A549 (cell line): ENCODE data around the gene FBXL15.

Experiments used
- CHD2 ChIP-seq: fragments of 150-350 bp; IDR thresholded peaks from 2 replicates; pipeline ENCODE4 v1.6.1; 2014; ENCODE audit warnings: low read length; ENCODE audit not compliant: partially characterized antibody
- CTCF ChIP-seq: fragments of >200 bp; sonication (Bioruptor Twin); formaldehyde crosslinking; IDR thresholded peaks from 3 replicates; pipeline ENCODE4 v1.5.1; 2016
- E2F6 ChIP-seq: IDR thresholded peaks from 2 replicates; pipeline ENCODE4 v1.6.1; 2012; ENCODE audit warnings: low read depth, borderline replicate concordance
- HOXA7 ChIP-seq: fragments of 250-450 bp; sonication (Bioruptor Pico); IDR thresholded peaks from 2 replicates; pipeline ENCODE4 v1.5.0; 2020; ENCODE audit warnings: mild to moderate bottlenecking, moderate library complexity
- JUN ChIP-seq, 2 experiments: fragments of >200 bp; sonication (Bioruptor Twin); formaldehyde crosslinking; IDR thresholded peaks; 2 replicates in 1 of 2; 3 replicates in 1 of 2; pipeline ENCODE4 v1.6.1; 2016 to 2017
- MAX ChIP-seq: IDR thresholded peaks from 2 replicates; pipeline ENCODE4 v1.6.1; 2012
- MYC ChIP-seq: IDR thresholded peaks from 2 replicates; pipeline ENCODE4 v1.6.1; 2012; ENCODE audit warnings: mild to moderate bottlenecking, inconsistent platforms, low read length, improper control_type of control experiment, borderline replicate concordance
- POLR2A ChIP-seq: IDR thresholded peaks from 2 replicates; pipeline ENCODE4 v1.6.1; 2012; ENCODE audit warnings: mild to moderate bottlenecking, low read length
- RAD21 ChIP-seq, 2 experiments: fragments of >200 bp in 1 of 2; sonication (Bioruptor Twin) in 1 of 2; formaldehyde crosslinking in 1 of 2; IDR thresholded peaks in 1 of 2; conservative IDR thresholded peaks in 1 of 2; 2 replicates in 1 of 2; 3 replicates in 1 of 2; pipeline ENCODE4 v1.6.1; 2012 to 2018; ENCODE audit warnings: inconsistent platforms in 1 of 2
- SMC3 ChIP-seq: fragments of >200 bp; sonication (Bioruptor Twin); formaldehyde crosslinking; IDR thresholded peaks from 3 replicates; pipeline ENCODE4 v1.6.1; 2018; ENCODE audit warnings: inconsistent platforms
- ZC3H11A ChIP-seq: fragments of 450-650 bp; IDR thresholded peaks from 2 replicates; pipeline ENCODE4 v1.6.1; 2014; ENCODE audit warnings: antibody characterized with exemption, mild to moderate bottlenecking

GRCh38 chr10:102413806-102414561 lies 6.7 kb upstream of the FBXL15 start:
- TF ChIP-seq CTCF (no peak), POLR2A (no peak), HOXA7 (CRISPR knock-in tag) (no peak), CHD2 (no peak), RAD21 (conservative IDR thresholded peaks at IDR 0.05 in 1 of 2, IDR thresholded peaks at IDR 0.05 in 1 of 2) (no peak), MYC (no peak), SMC3 (no peak), MAX (no peak), E2F6 (no peak), JUN (IDR thresholded peaks at IDR 0.05) (no peak), ZC3H11A (no peak)
